Hypothalamus (tissue), 51 donors: ENCODE measurements around the gene TMEFF2.

Experiments used
- DNase-seq, 51 donors: peaks; one replicate each; lab custom pipeline; 2025; lab: John Stamatoyannopoulos, UW

The TMEFF2 gene

GRCh38 chr2:191915750-191916149 lies 279.0 kb downstream of the TMEFF2 start:
- no peak for DNase-seq

GRCh38 chr2:191913796-191914195 lies 280.9 kb downstream of the TMEFF2 start:
- DNase-seq = no peak

GRCh38 chr2:191912764-191913163 lies 282.0 kb downstream of the TMEFF2 start:
- DNase-seq = no peak

GRCh38 chr2:191910518-191910917 lies 284.2 kb downstream of the TMEFF2 start:
- DNase-seq = no peak

GRCh38 chr2:191908874-191909273 lies 285.9 kb downstream of the TMEFF2 start:
- DNase-seq = no peak

- no peak for DNase-seq
Observed at GRCh38 chr2:191907545-191907944, 287.2 kb downstream of the TMEFF2 start.

- DNase-seq = no peak
Observed at GRCh38 chr2:191907091-191907490, 287.6 kb downstream of the TMEFF2 start.

GRCh38 chr2:191905336-191905735 lies 289.4 kb downstream of the TMEFF2 start:
- no peak for DNase-seq

- DNase-seq = no peak
Observed at GRCh38 chr2:191901031-191901430, 293.7 kb downstream of the TMEFF2 start.

- no peak for DNase-seq
Observed at GRCh38 chr2:191899410-191899809, 295.3 kb downstream of the TMEFF2 start.
